ENCODE data around the gene PDSS2.

PDSS2 gene

DNA sequence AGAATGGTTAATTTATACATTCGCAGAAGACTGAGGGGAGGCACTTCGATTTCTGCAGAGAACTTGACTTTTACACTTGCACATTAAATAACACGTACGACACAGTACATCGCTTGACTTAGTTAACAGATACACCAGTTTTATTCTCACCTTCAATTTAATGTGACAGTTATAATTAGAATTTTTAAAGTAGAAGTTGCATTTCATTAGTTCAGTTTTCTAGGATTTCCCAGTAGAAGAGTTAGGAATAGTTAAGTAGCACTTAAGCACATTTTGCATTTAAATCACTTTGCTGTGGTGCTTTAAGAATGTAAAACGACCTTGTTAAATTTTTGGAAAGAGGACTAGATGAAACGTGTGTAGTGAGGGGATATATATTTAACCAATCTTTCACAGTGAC lies 342.4 kb downstream of the PDSS2 start:
- Mint-ChIP-seq H3K27me3 (peaks cover 12% of the 10 kb centered on the region), H3K4me3 (peak overlapping the region; percentile 76)
- no peak for ATAC-seq

DNA sequence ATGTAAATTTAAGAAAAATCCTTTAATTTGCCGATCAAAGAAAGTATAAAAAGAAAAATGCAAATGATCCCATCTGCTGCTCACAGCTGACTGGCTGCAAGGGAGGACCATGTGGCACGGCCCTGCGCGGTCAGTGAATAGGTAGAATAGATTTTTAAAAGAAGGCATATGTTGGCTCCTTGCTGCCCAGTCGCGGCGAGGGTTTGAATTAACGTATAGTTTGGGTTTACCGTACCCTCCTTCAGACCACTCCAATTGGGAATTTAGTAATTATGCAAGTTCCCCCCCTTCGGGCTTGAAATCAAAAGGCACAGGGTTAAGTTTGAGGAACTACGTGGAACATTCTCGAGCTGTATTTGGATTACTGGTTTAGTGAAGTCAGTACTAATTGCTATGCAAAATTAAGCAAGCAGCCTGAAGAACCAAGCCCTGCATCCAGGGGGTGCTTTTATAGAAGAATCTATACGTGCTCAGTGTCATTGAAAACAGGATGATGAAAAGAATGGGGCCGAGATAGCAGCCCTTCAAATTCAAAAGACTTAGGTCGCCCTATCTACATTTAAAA lies 343.0 kb downstream of the PDSS2 start:
- DNase-seq (peak; percentile 21), ATAC-seq (no peak)
- H3K36me3 Mint-ChIP-seq (ENCODE audit: low read depth): no peaks in the 10 kb centered on the region
- H3K27me3 Mint-ChIP-seq: peaks cover 12% of the 10 kb centered on the region
- peak overlapping the region; percentile 76 for H3K4me3 Mint-ChIP-seq
- peak overlapping the region; percentile 76 for H3K27ac Mint-ChIP-seq
- no peaks in the 10 kb centered on the region for H3K9me3 Mint-ChIP-seq
- H3K4me1 Mint-ChIP-seq: peaks cover 20% of the 10 kb centered on the region

More for the DNA sequence above, 342.4 kb downstream of the PDSS2 start:
- no peaks in the 10 kb centered on the region for H3K36me3 Mint-ChIP-seq (ENCODE audit: low read depth)
- peaks cover 20% of the 10 kb centered on the region for H3K4me1 Mint-ChIP-seq
- no peaks in the 10 kb centered on the region for H3K9me3 Mint-ChIP-seq
- no peak for DNase-seq
- no peak overlapping the region for H3K27ac Mint-ChIP-seq

DNA sequence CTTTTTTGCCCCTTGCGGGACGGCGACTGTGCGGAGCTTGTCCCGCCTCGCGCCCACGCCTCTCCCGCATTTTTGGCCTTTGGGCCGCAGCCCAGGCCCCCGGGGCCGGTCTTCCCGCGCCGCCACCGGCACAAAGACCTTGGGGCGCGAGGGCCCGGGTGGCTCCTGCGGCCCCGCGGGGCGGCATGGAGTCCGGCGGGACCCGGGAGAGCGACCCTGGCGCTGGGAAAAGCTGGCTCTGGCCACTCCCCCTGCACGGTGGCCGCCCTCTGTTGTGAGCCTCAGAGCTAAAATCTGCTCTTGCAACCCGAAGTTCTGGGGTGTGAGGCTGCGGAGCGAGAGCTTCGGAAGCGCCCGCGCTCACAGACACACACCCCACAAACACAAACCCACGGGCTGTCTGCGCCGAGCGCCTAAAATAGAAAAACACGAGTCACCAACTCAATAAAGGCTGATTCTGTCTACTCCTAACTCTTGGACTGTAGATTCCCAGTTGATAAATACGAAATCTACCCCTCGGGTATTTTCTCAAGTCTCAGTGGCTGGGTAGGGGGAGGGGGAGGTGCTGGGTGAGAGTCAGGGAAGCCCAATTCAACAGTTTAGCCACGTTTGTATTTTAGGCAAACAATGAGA lies 343.6 kb downstream of the PDSS2 start:
- Mint-ChIP-seq H3K9me3 (no peaks in the 10 kb centered on the region), H3K4me1 (peaks cover 20% of the 10 kb centered on the region), H3K36me3 (ENCODE audit: low read depth) (no peaks in the 10 kb centered on the region), H3K27me3 (peaks cover 12% of the 10 kb centered on the region), H3K27ac (peak overlapping the region; percentile 76), H3K4me3 (peak overlapping the region; percentile 76)
- DNase-seq: peak; percentile 43
- ATAC-seq: peak; percentile 6

DNA sequence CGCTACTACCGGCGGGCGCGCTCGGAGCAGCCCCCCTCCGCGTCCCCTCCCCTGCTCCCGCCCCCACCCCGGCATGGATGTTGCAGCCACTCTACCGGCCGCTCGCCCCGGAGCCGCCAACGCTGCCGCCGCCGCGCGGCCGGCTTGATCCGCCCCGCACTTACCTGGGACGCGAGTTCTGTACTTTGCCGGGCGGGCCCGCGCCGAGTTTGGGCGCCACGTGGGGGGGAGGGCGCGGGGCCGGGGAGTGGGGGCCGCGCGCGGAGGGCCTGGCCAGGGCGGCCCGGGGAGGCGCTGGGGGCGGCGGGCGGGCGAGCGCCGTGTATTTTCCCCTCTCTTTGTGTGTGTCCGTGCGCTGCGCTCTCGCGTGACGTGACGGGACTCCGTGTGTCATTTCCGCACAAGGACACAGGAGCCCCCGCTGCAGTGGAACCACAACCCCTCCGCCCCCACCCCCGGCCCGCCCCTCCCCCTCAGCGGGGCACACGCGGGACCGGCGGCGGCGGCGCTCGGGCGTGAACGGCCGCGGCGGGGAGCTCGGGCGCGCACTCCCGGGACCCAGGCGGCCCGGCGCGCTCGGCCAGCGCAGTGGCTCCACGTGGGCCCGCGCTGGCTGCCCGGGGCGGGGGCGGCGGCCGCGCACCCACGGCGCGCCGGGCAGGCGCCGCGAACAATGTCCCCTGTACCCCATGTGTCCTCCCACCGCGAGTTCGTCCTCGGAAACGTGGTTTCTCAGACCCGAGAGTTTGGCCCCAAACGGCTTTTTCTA lies 344.3 kb downstream of the PDSS2 start, which contains the start of gene BEND3:
TSS of gene BEND3 (minus strand) at position 590 of the 769 bp plus-strand sequence. CDS start 16,230 bp downstream, outside the sequence.
- Mint-ChIP-seq H3K36me3 (ENCODE audit: low read depth) (peaks cover 2% of the 10 kb centered on the region), H3K9me3 (no peaks in the 10 kb centered on the region), H3K4me3 (peak within 1 kb of the TSS; percentile 76), H3K27ac (peak within 1 kb of the TSS; percentile 76), H3K4me1 (peaks cover 21% of the 10 kb centered on the region), H3K27me3 (peaks cover 12% of the 10 kb centered on the region)
- peak; percentile 35 for DNase-seq
- peak; percentile 22 for ATAC-seq

DNA sequence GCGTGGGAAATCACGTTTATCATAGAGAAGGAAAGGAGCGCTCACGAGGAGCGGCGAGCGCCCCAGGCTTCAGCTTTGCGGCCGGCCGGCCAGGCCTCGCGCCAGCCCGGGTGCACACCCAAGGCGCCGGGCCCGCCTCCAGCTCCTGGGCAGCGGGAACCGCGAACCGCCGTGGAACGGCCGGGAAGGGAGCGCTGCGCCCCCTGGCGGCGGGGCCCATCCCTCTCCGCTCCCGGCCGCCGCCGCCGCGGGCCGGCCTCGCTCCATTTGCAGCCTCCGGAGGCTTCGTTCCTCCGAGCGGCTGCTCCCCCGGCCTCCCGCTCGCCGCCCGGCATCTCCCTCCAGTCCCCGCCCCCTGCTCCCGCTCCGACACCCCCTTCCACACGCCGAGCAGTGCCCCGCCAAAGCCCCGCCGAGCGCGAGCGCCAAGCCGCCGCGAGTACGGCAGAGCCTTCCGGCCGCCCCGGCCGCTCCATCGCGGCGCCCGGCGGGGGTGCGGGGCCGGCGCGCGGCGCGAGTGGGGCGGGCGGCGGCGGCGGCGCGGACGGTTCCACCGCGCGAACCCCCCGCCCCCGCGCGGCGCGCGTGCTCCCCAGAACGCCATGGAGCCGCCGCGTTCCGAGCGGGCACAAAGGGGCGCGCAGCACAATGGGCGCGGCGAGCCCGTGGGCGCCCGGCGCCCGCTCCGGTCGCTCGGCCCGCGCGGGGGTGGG lies 345.0 kb downstream of the PDSS2 start:
- peaks cover 22% of the 10 kb centered on the region for H3K4me1 Mint-ChIP-seq
- H3K4me3 Mint-ChIP-seq: peak overlapping the region; percentile 78
- H3K36me3 Mint-ChIP-seq (ENCODE audit: low read depth): peaks cover 2% of the 10 kb centered on the region
- H3K27me3 Mint-ChIP-seq: peaks cover 12% of the 10 kb centered on the region
- peak; percentile 77 for ATAC-seq
- no peaks in the 10 kb centered on the region for H3K9me3 Mint-ChIP-seq
- peak; percentile 80 for DNase-seq
- H3K27ac Mint-ChIP-seq: peak overlapping the region; percentile 59

DNA sequence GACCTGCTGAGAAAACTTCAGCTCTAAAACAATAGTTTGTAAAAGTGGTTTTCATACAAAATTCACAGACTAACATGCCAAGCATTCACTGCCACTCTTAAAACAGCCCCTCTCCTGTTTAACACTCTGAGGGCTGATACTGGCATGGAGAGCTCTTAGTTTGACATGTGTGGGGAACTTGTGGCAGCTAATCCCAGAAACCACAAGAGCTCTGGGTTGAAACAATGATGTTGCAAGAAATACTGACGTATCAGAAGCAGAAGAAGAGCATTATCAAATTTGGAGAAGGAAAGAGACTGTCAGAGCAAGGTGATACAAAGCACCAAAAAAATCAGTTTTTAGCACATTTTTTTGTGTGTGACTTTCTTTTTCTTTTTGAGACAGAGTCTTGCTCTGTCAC lies 349.2 kb downstream of the PDSS2 start:
- no peak overlapping the region for H3K27ac Mint-ChIP-seq
- peaks cover 2% of the 10 kb centered on the region for H3K36me3 Mint-ChIP-seq (ENCODE audit: low read depth)
- DNase-seq (no peak), ATAC-seq (no peak)
- no peaks in the 10 kb centered on the region for H3K9me3 Mint-ChIP-seq
- no peaks in the 10 kb centered on the region for H3K27me3 Mint-ChIP-seq
- peaks cover 9% of the 10 kb centered on the region for H3K4me1 Mint-ChIP-seq
- H3K4me3 Mint-ChIP-seq: no peak overlapping the region

DNA sequence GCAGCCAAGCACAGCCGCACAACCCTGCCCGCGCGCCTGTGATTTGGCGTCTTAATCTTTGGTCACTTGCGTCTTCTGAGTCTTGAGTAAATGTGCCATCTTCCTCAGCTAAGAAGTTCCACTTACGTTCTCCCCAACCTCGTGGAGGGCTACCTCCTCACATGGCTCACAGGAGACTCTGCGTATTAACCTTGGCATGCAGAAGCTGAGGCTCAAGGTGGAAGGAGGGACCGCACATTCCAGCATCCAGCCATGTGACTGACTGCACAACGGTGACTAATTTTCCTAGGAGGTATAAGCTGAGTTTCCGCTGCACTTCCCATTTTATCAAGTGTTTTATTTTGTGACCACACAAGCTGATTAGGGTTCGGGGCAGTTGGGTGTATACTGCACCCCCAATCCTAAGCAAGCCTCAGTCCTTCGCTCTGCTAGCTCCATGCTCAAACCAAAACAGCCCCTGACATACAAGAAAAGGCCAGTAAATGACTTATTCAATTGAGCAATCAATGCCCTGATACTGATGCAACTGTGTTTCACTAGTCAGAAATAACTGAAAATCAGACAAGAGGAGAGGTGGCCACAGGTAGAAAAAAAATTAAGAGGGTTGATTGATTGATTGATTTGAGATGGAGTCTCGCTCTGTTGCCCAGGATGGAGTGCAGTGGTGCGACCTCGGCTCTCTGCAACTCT lies 351.0 kb downstream of the PDSS2 start:
- Mint-ChIP-seq H3K4me1 (peaks cover 2% of the 10 kb centered on the region), H3K27me3 (no peaks in the 10 kb centered on the region), H3K36me3 (ENCODE audit: low read depth) (peaks cover 2% of the 10 kb centered on the region), H3K9me3 (no peaks in the 10 kb centered on the region), H3K27ac (no peak overlapping the region), H3K4me3 (no peak overlapping the region)
- ATAC-seq: no peak
- DNase-seq: no peak

DNA sequence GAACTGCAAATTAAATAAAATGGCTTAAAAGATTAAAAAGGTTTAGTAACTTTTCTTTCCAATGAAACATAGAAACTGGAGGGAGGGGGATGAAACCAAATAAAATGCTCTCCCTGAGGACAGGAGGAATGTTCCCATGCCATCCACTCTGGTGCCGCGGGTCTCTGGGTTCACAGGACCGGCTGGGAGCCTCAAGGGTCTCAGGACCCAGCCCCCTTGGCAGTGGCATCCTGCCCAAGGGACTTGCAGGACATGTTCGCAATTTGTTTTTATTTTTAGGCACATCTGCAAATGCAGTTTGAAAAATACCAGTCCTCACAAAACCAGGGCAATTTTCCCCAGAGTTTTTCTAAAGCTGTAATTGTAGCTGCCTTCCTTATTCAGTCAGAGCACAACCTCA lies 351.6 kb downstream of the PDSS2 start:
- Mint-ChIP-seq H3K9me3 (no peaks in the 10 kb centered on the region), H3K27me3 (no peaks in the 10 kb centered on the region), H3K4me1 (peaks cover 2% of the 10 kb centered on the region), H3K27ac (no peak overlapping the region), H3K36me3 (ENCODE audit: low read depth) (peaks cover 2% of the 10 kb centered on the region), H3K4me3 (no peak overlapping the region)
- ATAC-seq (no peak), DNase-seq (no peak)

DNA sequence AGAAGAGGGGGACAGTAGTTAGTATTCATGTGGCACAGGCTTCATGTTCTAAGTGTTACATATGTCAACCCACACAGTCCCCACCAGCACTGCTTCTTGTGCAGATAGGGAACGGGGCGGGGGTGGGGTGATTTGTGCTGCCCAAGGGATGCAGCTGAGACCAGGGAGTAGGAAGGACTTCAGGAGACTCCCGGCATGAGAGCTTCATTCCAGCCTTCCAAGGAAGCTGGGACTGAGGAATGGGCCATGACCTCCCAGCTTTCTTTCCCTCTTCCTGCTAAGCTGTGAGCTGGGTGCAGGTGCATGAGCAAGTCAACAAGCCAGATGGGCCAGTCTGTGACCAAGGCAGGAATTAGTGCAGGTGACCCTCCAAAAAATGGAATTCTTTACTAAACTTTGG lies 353.2 kb downstream of the PDSS2 start:
- no peak overlapping the region for H3K4me3 Mint-ChIP-seq
- H3K9me3 Mint-ChIP-seq: no peaks in the 10 kb centered on the region
- DNase-seq (no peak), ATAC-seq (no peak)
- no peak overlapping the region for H3K27ac Mint-ChIP-seq
- H3K27me3 Mint-ChIP-seq: no peaks in the 10 kb centered on the region
- H3K36me3 Mint-ChIP-seq (ENCODE audit: low read depth): peaks cover 2% of the 10 kb centered on the region
- H3K4me1 Mint-ChIP-seq: peaks cover 2% of the 10 kb centered on the region

DNA sequence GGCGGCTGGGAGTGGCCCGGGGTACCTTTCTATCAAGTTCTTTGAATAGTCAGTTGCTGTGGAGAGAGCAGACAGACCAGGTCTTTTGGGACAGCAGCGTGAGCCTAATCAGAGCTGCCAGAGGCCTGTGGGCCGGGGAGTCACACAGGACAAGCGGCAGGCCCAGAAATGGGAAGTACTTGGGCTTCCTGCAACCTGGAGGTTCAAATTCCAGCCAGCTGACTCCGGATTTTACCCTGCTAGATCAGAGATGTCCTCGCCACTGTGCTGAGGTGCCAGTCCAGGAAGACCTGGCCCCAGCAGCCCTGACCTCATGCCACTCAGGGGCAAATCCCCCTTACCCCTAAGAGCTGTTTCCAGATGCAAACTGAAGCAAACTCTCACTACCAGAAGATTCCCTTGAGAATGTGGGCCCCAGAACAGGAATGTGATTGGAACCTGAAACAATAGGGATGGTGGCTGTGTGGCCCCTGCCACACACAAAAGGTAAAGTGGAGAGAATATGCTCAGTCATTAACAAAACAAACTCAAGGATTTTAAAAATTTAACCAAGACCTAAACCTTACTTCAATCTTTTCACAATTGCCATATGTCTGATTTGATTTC lies 353.8 kb downstream of the PDSS2 start:
- H3K4me3 Mint-ChIP-seq: no peak overlapping the region
- DNase-seq: no peak
- H3K27ac Mint-ChIP-seq: no peak overlapping the region
- ATAC-seq: no peak
- H3K36me3 Mint-ChIP-seq (ENCODE audit: low read depth): peaks cover 2% of the 10 kb centered on the region
- no peaks in the 10 kb centered on the region for H3K9me3 Mint-ChIP-seq
- peaks cover 2% of the 10 kb centered on the region for H3K4me1 Mint-ChIP-seq
- no peaks in the 10 kb centered on the region for H3K27me3 Mint-ChIP-seq

DNA sequence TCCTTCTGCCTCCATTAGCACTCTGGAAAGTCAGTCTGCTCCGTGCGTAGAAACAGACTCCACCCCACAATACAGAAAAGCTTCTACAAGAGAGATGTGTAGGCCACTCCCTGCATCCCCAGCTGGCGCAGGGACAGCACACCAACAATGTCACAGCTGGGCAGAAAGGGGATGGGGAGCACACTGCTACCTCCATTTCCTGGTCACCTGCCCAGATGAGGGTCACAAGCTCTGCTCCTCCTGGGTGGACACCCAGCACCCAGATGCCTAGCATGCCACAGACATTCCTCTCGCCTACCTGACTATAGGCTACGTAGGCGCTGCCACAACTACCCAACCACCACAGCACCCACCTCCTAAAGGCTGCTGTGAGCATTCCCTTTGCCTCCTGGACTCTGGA lies 356.3 kb downstream of the PDSS2 start:
- Mint-ChIP-seq H3K9me3 (no peaks in the 10 kb centered on the region), H3K4me3 (no peak overlapping the region), H3K27ac (no peak overlapping the region), H3K27me3 (no peaks in the 10 kb centered on the region), H3K4me1 (peaks cover 9% of the 10 kb centered on the region), H3K36me3 (ENCODE audit: low read depth) (peaks cover 2% of the 10 kb centered on the region)
- no peak for DNase-seq
- ATAC-seq: no peak
